ENCODE results near the gene MRPS22. TPM values are rescaled to one million over a fixed set of nuclear protein-coding genes. Genes with fewer than 3 reads are reported as not detected.

Gene MRPS22
- total and polyA plus RNA-seq, 2 of the 13 experiments (the other 11 are each of a cell fraction or from before 2014, with no cell fraction given), result 52.7 to 113 TPM

GRCh38 chr3:139343895-139344856 is at the start of gene MRPS22 (continued):
- TF ChIP-seq UBTF (CRISPR knock-in tag; IDR thresholded peaks at IDR 0.05), result peak; percentile 32; the same call in 1 of the 2 replicates
- peak; percentile 81; the same call in 1 of the 2 replicates for TF ChIP-seq HBP1 (CRISPR knock-in tag; IDR thresholded peaks at IDR 0.05; ENCODE audit: low read depth)
- TF ChIP-seq ZFAT (CRISPR knock-in tag; conservative IDR thresholded peaks at IDR 0.05), result no peak
- no peak for TF ChIP-seq RNF219 (CRISPR knock-in tag; IDR thresholded peaks at IDR 0.05)
- no peak for TF ChIP-seq SNAI1 (CRISPR knock-in tag; IDR thresholded peaks at IDR 0.05; ENCODE audit: borderline replicate concordance)
- TF ChIP-seq PBX2 (CRISPR knock-in tag; IDR thresholded peaks at IDR 0.05), result peak; percentile 33; the same call in 1 of the 2 replicates
- TF ChIP-seq ATF4 (CRISPR knock-in tag; IDR thresholded peaks at IDR 0.05), result no peak
- no peak for TF ChIP-seq ZNF780A (CRISPR knock-in tag; IDR thresholded peaks at IDR 0.05)
- TF ChIP-seq ZNF407 (CRISPR knock-in tag; IDR thresholded peaks at IDR 0.05; ENCODE audit: not compliant biosample characterization), result no peak

All from HepG2 (cell line).